KG1 (cell line): ENCODE data around the gene SMURF2.
"Not testable (repeated sequence)": the region's sequence is repeated elsewhere in the genome, so short reads cannot be mapped to it uniquely, and the experiment has no call there.

Source experiments
- DNase-seq: peaks from one replicate; lab custom pipeline; 2025; lab: John Stamatoyannopoulos, UW

The SMURF2 gene

GRCh38 chr17:64664299-64664981 lies 2.3 kb upstream of the SMURF2 start:
- not testable (repeated sequence) for DNase-seq

- DNase-seq = not testable (repeated sequence)
Observed at GRCh38 chr17:64663836-64664235, 1.7 kb upstream of the SMURF2 start.

GRCh38 chr17:64662774-64663367 lies 764 bp upstream of the SMURF2 start:
- DNase-seq = no peak

GRCh38 chr17:64661726-64661975 lies 456 bp downstream of the SMURF2 start:
- no peak for DNase-seq

GRCh38 chr17:64660978-64661725 lies 955 bp downstream of the SMURF2 start:
- DNase-seq = peak; percentile 39

- DNase-seq = not testable (repeated sequence)
Observed at GRCh38 chr17:64660195-64660977, 1.7 kb downstream of the SMURF2 start.

- DNase-seq = no peak
Observed at GRCh38 chr17:64658931-64659330, 3.2 kb downstream of the SMURF2 start.

- no peak for DNase-seq
Observed at GRCh38 chr17:64657610-64658125, 4.4 kb downstream of the SMURF2 start.

GRCh38 chr17:64655704-64656103 lies 6.4 kb downstream of the SMURF2 start:
- no peak for DNase-seq

GRCh38 chr17:64653985-64654355 lies 8.1 kb downstream of the SMURF2 start:
- DNase-seq = no peak

GRCh38 chr17:64653325-64653984 lies 8.7 kb downstream of the SMURF2 start:
- DNase-seq = no peak

- DNase-seq = no peak
Observed at GRCh38 chr17:64651889-64652288, 10.2 kb downstream of the SMURF2 start.

- DNase-seq = no peak
Observed at GRCh38 chr17:64648234-64648633, 13.9 kb downstream of the SMURF2 start.

- DNase-seq = no peak
Observed at GRCh38 chr17:64647817-64648216, 14.3 kb downstream of the SMURF2 start.

- no peak for DNase-seq
Observed at GRCh38 chr17:64639516-64639915, 22.6 kb downstream of the SMURF2 start.

- DNase-seq = no peak
Observed at GRCh38 chr17:64638552-64639203, 23.4 kb downstream of the SMURF2 start.

- no peak for DNase-seq
Observed at GRCh38 chr17:64635647-64636305, 26.3 kb downstream of the SMURF2 start.

- no peak for DNase-seq
Observed at GRCh38 chr17:64634218-64634617, 27.9 kb downstream of the SMURF2 start.

- no peak for DNase-seq
Observed at GRCh38 chr17:64632606-64633005, 29.5 kb downstream of the SMURF2 start.

- no peak for DNase-seq
Observed at GRCh38 chr17:64632194-64632593, 29.9 kb downstream of the SMURF2 start.
